ENCODE data around the gene SH3BP2.

The SH3BP2 gene

DNA sequence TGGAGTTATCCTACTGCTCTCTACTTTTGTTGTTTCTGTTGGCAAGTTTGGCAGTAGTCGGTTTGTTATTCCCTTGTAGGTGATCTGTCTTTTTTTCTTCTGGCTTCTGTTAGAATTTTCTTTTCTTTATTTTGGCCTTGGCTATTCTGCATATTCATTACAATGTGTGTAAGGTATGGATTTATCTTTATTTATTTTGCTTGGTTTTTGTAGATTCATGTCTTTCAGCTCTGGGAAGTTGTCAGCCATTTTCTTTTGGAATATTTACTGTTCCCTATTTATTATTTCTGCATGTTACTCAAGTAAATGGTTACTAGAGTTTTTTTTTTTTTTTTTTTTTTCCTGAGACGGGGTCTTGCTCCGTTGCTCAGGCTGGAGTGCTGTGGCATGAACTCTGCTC lies 63.4 kb downstream of the SH3BP2 start:
- no peak for DNase-seq (ENCODE audit: low read depth)

DNA sequence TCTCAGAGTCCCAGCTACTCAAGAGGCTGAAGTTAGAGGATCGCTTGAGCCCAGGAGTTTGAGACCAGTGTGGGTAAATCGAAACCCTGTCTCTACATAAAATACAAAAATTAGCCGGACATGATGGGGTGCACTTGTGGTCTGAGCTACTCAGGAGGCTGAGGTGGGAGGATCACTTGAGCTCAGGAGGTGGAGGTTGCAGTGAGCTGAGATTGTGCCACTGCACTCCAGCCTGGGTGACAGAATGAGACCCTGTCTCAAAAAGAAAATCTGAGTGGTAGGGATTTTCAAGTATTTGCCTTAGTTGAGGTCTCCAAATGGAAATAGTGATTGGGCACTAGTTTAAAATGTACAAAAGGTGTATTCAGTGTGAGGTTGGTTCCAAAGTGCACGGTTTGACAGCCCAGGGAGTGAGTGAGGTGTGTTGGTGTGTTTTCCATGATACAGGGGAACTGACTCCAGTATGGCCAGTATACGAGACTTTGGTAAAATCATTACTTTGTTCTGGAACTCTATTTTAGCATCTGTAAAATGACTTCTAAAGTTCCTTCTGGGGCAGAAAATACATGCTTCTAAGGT lies 64.6 kb downstream of the SH3BP2 start:
- no peak for DNase-seq (ENCODE audit: low read depth)

DNA sequence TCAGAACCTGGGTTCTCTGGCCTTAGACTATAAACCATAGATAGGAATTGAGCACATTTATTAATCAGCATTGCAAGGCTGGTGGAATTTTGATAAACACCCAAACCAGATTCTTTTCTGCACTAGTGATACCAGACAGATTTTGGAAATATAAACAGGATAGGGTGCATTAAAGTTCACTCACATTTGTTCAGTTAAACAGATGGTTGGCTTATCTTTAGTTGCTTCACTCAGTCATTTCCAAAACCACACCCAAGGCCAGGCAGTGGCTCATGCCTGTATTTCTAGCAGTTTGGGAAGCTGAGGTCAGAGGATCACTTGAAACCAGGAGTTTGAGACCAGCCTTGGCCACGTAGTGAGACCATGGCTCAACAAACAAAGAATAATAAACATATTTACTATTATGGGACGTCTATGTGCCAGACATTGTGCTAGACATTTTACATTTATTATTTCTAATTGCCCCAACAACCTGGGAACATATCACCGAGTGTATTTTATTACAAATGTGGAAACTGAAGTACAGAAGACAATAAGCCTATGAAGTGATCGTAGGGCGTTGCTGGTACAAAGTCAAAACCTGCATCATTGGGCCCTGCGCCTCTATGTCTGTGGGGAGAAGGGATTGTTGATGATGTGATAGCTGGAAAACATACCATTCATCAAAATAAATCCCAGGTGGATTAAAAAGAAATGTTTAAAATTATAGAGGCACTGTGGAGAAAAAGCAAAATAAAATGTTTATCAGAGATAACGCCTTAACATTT lies 65.7 kb downstream of the SH3BP2 start:
- no peak for DNase-seq (ENCODE audit: low read depth)

DNA sequence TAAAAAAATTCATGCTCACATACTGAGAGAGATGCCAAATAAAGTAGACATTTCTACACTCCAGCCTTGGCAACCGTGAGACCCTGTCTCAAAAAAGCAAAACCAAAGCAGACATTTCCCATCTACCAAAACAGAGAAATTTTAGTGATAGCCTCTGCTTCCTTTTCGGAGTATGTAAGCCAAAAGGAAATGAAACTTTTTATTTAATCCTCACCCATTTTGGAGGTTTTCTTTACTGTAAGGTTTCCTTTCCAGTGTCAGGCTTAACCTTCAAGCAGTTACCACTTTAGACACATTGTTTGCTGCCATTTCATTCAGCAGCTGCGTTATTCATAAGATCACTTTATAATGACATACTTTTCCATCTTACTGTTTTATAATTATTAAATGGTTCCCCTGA lies 66.6 kb downstream of the SH3BP2 start:
- no peak for DNase-seq (ENCODE audit: low read depth)

DNA sequence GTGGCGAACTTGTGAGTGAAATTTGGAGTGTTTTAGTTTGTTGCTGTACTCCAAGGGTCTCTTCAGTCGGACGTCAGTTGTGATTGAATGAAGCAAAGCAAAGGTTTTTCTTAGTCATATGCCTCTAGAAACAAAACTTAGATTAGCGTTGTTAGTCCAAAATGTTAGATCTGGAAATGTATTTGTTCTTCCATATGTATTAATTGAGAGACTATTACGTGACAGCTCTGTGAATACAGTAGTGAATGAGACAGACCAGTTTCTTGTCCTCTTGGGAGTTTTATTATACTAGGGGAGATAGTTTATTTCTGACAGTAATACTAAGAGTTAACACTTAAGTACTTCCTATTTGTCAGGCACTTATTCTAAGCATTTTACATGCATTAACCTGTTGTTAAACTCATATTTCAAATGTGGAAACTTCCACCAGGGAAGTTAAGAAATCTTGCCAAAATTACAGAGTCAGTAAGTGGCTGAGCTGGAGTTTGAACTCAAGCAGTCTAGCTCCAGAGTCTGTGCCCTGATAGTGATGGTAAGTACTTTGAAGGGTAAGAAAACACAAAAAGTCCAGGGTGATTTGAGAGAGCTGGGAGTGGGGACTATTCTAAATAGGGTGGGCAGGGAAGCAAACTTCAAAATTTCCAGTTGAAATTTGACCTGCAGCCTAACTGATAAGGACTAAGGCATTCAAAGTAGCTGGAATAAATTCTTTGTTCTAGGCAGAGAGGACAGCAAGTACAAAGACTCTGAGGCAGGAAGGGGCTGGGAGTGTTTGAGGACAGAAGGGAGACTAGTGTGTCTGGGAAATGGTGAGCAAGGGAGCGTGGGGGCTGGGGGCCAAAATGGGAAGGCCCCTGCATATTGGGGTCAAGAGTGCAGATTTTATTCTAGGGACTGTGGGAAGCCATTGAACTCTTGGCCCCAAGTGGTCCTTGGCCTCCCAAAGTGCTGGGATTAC lies 67.8 kb downstream of the SH3BP2 start:
- no peak for DNase-seq (ENCODE audit: low read depth)

DNA sequence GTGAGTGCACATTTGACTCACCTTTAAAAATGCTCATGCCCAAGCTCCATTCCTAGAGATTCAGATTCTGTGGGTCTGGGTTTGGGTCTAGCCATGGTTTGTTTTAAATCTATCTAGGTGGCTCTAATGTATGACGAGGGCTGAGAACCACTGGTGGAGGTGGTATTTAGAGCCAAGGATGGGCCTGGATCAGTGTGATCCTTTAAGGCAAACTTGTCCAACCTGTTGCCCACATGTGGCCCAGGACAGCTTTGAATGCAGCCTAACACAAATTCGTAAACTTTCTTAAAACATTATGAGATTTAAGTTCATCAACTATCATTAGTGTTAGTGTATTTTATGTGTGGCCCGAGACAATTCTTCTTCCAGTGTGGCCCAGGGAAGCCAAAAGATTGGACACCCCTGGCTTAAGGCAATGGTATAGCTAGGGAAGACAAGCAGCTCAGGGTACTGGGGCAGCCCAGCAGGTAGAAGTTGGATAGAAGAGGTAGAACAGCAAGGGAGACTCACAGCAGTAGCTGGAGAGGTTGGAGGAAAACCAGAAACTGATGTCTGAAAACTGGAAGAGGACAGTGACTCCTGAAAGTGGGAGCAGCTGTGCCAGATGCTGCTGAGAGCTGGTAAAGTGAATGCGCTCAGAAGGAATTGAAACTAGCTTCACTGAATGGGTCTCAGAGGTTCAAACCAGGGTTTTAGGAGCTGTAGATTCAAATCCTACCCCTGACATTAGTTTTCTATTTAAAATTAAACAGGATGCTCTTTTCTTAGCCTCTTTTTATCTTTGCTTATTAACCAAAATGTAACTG lies 68.9 kb downstream of the SH3BP2 start:
- no peak for DNase-seq (ENCODE audit: low read depth)

DNA sequence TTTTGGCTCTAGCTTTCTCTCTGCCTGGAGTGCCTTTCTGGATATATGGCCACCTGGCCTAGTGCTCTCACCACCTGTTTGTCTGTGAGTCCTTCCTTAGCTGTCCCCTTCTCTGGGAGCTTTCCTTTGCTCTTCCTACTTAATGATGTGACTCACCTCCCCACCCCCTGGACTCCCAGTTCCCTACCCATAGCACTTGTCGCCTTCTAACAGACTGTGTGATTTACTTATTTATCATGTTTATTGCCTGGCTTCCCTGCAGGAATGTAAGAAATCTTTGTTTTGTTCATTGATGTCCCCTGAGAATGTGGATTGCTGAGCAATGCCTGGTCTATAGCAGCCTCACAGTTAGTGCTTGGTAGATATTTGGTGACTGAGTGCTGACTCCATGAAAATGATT lies 69.6 kb downstream of the SH3BP2 start:
- no peak for DNase-seq (ENCODE audit: low read depth)

DNA sequence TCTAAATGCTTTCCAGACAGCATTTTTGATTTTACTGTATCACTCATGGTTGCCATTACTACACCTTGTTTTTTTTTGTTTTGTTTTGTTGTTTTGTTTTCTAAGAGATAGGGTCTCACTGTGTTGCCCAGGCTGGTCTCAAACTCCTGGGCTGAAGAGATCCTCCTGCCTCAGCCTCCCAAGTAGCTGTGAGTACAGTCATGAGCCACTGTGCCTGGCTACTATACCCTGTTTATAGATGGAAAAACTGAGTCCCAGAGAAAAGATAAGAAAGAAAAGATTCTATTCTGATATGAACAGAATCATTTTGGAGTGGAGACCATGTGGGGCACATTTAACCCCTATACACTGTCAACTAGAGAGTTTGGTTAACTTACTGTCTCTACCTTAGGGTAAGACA lies 70.8 kb downstream of the SH3BP2 start:
- DNase-seq (ENCODE audit: low read depth), result no peak

DNA sequence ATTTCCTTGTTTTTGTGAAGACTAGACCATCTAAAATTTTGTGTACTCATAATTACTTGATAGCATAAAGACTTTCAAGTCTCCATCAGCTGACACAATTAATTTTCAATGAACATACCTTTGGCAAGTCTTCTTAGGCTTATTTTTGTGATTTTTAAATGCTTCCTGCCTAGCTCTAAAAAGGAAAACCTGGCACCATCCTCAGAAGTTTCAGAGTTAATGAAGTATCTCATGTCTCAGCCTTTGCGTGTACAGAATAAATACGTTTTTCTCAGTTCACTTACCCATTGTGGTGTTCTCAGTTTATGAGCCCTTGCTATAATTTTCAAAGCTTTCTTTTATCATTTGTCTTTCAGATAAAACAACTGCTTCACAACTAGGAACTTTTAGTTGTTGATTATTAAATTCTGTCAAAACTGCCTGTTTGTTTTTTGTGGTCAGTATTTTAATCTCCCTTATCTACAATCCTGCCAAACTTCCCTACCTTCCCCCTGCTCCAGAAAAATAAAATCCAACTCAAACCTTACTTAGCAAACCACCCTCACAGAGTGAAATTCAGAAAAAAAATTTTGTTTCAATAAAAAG lies 72.4 kb downstream of the SH3BP2 start:
- no peak for DNase-seq (ENCODE audit: low read depth)

DNA sequence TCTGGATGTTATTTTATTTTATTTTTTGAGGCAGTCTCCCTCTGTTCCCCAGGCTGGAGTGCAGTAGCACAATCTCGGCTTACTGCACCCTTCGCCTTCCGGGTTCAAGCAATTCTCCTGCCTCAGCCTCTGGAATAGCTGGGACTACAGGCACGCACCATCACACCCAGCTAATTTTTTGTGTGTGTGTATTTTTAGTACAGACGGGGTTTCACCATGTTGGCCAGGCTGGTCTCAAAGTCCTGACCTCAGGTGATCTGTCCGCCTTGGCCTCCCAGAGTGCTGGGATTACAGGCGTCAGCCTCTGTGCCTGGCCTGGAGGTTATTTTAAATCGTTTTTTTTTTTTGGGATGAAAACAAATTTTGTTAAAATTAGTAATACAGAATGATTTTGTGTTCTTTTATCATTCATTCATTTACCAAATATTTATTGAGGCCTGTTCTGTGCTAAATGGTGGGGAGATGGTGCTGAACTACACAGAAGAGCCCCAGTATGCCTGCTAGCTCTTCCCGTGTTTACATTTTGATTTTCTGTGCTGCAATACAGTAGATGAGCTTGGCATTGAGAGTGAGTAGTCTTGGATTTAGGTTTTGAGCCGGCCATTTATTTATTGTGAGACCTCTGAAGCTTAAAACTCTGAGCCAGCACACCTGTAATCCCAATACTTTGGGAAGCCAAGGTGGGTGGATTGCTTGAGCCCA lies 73.4 kb downstream of the SH3BP2 start:
- DNase-seq (ENCODE audit: low read depth), result no peak

DNA sequence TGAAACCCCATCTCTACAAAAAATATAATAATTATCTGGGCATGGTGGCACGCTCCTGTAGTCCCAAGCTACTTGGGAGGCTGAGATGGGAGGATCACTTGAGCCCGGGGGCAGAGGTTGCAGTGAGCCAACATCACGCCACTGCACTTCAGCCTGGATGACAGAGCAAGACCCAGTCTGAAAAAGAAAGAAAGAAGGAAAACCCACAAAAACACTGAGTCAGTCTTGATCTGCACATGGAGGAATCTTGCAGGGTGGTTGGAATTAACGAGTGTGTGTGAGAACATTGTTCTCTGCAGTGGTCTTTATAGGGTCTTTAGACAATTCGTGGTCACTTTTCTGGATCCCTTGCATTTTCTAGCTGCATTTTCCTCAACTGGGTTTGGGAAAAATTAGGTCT lies 74.0 kb downstream of the SH3BP2 start:
- DNase-seq (ENCODE audit: low read depth), result no peak

DNA sequence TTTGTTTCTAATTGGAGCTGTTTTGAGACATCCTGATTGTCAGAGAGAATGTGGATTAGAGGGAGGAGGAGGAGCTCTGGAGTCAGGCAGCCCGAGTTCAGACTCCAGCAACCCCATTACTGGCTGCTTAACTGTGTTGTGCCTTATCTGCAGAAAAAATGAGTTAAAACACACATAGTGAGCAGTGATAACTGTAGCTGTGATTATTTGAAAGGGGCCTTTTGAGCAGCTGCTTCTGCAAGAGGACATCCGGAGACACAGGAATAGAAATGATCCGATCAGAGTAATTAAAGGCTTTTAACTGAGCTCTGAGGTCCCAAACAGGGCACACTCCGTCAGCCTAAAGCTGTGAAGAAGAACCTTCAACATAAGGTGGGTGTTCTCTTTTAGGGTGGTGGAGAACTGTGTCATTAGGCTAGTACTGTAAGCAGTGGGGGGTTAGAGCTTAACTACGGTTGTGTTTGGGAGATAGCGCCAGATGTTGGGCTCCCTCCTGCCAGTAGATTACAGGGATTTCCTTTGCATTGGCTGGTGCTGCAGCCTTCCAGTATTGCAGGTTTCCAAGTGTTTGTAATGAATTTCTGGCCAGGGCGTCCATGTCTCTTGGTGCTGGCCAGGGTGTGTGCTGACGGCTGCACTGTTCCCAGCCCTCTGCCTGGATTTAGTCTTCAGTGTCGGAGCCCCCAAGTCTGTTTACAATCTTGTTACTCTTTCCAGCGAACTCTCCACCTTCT lies 75.0 kb downstream of the SH3BP2 start:
- DNase-seq (ENCODE audit: low read depth), result peak; percentile 20

DNA sequence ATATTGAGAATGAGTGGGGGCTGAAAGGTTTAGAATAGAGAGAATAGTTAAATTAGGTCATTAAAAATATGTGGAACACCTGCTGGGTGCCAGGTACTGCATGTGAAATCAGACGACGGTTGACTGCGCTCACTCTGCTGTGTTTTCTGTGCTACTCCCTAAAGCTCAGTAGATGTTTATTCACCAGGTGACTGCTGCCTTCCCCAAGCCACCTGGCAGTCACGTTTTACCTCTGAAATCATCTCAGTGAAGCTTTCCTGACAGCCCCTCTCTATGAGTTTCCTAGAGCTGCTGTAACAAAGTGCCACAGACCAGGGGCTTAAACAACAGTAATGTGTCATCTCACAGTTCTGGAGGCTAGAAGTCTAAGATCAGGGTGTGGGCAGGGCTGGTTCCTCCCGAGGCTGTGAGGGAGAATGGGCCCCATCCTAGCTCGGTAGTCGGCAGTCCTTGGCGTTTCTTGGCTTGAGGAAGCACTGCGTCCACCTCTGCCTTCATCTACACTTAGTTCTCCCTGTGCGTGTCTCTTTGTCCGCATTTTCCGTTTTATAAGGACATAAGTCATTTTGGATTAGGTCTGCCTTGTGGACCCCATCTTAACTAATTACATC lies 76.1 kb downstream of the SH3BP2 start:
- no peak for DNase-seq (ENCODE audit: low read depth)

DNA sequence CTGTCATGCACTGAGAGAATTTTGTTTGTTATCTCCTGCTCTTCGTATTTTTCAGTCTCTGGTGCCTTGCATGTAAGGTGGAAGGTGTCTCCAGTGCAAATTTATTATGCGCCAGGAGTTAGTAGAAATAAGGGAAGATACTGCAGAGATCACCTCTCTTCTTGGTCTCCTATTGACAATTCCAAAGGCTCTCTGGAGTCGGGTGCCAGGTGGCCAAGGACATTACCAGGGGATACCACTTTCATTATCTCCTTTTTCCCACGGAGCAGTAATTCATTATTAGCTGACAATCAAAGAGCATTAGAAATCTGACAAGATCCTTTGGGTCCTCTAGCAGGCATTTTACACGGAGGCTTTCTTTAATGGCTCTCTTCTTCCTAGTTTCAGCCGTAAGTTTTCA lies 76.8 kb downstream of the SH3BP2 start:
- DNase-seq (ENCODE audit: low read depth), result no peak

DNA sequence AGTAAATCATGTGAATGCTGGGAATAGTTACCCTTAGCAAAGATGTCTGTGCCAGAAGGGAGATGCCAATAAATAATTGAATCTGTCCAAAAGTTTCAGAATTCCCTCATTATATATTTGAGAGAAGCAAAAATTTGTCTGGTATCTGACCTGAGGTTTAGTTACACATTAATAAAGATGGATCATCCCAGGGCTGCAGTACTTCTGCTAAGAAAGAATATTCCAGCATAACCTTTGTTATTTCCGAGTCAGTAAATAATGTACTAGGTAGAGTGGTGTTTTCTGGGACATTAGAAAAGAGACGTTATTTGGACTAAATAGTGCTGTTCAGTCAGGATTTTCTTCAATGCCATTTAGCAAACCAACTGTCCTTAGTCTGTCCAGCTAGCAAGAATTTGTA lies 77.2 kb downstream of the SH3BP2 start:
- no peak for DNase-seq (ENCODE audit: low read depth)

DNA sequence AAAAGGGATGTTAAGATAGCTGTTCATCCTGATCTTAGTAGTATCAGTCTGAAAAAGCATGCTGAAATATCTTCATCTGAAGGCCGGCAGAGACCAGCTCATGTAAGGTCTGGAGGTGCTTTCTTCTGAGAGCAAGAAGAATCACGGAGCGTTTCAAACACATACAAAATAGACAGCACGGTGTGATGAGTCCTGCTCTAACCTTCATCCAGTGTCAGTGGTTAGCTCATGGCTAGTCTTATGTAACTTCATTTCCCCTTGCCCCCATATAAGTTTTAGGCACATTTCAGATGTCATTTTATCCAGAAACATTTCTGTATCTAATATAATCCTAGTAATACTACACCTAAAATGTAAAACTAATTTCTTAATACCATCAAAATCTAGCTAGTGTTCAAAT lies 78.6 kb downstream of the SH3BP2 start:
- no peak for DNase-seq (ENCODE audit: low read depth)

DNA sequence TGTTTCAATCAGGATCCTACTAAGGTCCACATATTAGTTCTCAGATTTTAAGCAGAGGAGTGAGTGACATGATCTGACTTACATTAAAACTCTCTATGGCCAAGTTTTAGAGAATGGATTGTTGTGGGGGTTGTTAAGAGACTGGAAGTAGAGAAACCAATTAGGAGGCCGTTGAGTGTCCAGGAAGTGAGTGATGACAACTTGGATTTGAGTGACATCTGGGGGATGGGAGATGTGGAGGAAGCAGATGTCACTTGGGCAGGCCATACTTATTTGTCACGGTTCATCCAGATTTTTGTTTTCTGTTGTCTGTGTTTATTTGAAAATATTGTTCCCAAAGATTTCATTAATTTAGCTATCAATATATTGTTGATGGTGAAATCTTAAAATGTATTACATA lies 79.0 kb downstream of the SH3BP2 start:
- DNase-seq (ENCODE audit: low read depth), result no peak

DNA sequence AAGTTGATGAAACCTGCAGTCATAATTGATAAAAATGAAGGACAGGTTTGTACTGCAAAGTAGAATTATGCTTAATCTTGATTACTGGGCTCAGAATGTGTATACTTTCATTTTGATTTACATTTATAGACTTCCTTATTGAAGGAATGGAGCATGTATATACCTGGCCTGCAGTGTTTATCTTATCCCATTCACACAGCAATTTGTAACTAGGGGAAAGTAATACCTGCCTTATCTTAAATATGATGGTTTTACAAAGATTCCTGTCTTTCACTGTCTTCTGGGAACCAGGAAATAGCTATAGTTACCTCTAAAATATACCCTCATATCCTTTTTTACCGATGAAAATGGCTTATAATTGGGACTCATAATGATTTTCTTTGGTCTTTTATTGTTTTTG lies 80.4 kb downstream of the SH3BP2 start:
- no peak for DNase-seq (ENCODE audit: low read depth)

DNA sequence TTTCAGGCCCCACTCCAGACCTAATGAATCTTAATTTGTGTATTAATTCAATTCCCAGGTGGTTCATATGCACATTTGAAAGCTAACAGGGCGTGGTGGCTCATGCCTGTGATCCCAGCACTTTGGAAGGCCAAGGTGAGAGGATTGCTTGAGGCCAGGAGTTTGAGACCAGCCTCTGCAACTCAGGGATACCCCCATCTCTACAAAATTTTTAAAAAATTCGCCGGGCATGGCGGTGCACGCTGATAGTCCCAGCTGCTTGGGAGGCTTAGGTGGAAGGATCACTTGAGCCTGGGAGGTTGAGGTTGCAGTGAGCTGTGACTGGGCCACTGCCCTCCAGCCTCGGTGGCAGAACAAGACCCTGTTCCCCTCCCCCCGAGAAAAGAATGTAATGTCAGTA lies 82.0 kb downstream of the SH3BP2 start:
- DNase-seq (ENCODE audit: low read depth), result no peak

DNA sequence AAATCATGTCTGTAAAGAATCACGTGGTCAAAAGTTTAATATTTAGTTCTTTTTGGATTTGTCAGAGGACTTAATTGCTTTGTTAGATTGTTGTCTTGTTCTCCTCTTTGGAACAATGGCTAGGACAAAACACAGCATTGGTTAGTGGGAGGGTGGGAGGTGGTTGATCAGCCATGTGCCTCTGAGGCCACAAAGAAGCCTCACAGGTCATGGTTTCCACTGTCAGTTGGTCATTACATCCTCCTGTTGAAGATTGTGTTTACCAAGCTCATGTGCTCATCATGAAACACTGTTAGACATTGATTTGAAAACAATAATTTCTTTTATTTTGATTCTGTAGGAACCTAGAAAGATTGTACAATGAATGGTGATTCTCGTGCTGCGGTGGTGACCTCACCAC lies 82.7 kb downstream of the SH3BP2 start:
- DNase-seq (ENCODE audit: low read depth), result no peak

Measured in fibroblast of the conjunctiva (primary cell).